ENCODE results near the gene KLHL12.

DNA sequence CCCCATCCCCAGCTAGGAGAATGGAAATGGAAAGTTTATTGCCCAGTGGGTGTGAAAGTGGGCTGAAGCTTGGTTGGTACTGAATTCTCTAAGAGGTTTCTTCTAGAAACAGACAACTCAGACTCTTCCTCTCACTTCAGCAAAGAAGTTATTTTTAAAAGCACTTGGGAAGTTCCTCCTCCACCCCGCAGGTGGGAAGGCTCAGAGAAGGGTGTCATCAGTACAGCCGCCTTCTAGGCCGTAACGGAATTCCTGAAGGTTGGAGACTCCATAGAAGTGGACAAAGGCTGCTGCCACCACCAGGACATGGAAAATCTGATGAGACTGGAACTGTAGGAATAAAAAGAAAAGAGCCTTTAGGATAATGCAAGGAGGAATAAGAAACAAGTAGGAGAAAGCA lies 14.3 kb upstream of the KLHL12 start:
- TF ChIP-seq, protein P1, sequence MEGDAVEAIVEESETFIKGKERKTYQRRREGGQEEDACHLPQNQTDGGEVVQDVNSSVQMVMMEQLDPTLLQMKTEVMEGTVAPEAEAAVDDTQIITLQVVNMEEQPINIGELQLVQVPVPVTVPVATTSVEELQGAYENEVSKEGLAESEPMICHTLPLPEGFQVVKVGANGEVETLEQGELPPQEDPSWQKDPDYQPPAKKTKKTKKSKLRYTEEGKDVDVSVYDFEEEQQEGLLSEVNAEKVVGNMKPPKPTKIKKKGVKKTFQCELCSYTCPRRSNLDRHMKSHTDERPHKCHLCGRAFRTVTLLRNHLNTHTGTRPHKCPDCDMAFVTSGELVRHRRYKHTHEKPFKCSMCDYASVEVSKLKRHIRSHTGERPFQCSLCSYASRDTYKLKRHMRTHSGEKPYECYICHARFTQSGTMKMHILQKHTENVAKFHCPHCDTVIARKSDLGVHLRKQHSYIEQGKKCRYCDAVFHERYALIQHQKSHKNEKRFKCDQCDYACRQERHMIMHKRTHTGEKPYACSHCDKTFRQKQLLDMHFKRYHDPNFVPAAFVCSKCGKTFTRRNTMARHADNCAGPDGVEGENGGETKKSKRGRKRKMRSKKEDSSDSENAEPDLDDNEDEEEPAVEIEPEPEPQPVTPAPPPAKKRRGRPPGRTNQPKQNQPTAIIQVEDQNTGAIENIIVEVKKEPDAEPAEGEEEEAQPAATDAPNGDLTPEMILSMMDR (IDR thresholded peaks at IDR 0.05; ENCODE audit: low read depth, low read length, poor library complexity, severe bottlenecking) = no peak
- no peak for TF ChIP-seq EZH2phosphoT487 (IDR thresholded peaks at IDR 0.05; ENCODE audit: borderline replicate concordance, low read length)

Data from DOHH2 (cell line).